Stimulated activated CD8-positive, alpha-beta memory T cell treated with anti-CD3 and anti-CD28 coated beads, Interleukin-15, amount 100 ng/mL, for 24 hours (primary cell): ENCODE results near the gene CYS1.
"Not testable (repeated sequence)": the region's sequence is repeated elsewhere in the genome, so short reads cannot be mapped to it uniquely, and the experiment has no call there.

Experiments
- DNase-seq: peaks from one replicate; pipeline ENCODE4 v3.0.0-alpha.2; 2020; ENCODE audit warnings: low read depth

The CYS1 gene

DNA sequence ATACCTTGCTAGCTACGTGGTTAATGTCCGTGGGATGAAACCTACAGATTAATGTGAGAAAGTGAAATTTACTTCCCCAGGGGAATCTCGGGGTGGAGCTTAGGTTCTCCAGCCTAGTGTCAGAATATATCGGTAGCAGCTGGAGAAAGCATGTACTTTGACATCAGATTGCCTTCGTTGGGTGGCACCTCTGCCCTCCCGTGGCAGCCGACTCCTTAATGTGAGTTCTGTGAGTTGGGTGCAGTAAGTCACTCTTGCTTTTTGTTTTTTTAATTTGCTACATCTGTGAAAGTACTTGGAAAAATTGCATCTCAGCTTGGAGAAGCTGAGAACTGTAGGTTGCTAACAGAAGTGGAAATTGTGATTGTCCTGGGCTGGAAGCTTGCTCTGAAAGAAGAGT is 33.3 kb downstream of the CYS1 start:
- DNase-seq, result no peak

DNA sequence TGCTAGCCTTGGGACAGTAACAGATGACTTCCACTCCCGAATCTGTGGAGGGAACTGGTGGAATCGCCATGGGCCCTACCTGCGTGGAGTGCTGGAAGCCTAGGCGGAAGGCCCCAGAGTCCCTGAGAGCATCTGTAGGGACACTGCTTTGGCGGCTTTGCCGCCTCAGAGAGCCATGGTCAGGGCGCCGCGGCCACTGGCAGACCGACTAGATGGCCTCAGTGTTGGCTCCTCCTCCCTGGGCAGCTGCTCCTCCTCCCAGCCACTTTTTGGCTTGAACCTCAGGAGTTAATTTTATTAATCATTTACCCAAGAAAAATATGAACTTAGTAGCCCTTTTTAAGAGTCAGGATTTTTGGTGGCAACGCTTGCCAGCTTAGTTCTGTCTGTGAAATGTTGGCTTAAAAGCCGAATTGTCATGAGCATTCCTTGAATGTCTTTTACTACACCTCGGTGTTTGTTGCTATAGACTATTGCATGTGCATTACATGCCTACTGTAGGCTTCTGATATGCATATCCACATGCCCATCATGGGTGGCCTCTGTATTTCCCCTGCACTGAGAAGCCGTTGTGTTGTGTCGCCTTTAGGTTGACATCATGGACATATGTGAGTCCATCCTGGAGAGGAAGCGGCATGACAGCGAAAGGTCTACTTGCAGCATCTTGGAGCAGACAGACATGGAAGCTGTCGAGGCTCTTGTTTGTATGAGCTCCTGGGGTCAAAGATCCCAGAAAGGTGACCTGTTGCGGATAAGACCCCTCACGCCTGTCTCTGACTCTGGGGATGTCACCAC is 34.5 kb downstream of the CYS1 start:
- DNase-seq, result no peak

DNA sequence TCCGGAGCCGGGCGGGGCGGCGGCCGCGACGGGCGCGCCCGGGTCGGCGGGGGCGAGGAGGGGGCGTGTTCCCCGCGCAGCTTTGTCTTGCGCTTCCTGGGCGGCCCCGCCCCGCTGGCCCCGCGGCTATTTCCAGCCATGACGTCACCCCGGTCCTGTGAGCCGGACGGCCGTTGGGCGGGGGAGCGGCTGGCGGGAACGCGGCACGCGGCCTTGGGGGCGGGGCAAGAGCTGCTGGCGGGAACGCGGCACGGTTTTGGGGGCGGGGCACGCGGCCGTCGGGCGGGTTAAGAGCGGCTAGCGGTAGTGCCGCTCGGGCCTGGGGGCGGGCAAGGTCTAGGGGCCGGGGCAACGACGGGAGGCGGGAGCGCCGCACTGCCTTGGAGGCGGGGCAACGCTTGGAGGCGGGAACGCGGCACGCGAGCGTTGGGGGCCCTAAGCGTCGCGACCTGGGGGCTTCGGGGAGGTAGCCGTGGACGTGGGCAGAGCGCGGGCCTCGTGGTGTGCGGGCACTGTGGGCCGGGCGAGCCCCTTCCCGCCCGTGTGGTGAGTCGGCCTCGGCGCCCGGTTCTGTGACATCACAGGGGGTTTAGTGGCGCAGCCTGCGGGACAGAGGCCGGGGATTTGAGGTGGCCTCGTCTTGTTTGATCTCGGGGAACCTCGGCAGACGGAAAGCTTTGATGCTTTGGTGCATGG is 36.2 kb downstream of the CYS1 start:
- DNase-seq, result peak; percentile 96

DNA sequence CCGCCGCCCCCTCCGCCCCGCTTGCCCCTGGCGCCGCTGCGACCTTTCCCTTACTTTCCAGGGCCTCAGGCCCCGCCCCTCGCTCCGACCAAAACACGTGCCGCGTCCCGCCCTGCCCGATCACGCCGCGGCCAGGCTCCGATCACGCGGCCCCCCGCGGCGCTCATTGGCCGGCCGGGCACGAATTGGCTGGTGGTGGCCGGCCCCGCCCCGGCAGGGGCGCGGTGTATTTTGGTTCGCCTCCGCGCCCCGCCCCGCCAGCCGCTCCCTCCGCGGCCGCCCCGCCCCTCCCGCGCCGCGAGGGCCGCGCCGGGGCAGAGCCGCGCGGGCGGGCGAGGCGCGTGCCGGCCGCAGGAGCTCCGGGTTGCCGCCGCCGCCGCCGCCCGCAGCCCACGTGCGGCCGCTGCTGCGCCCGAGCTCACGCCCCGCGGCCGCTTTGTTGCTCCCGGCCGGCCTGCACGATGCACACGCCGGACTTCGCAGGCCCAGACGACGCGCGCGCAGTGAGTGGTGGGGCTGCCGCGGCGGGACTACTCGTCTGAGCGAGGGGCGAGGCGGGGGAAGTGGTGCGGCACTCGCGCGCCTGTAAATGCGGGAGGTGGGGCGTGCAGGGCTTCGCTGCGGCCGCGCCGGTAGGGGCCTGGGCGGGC is 36.8 kb downstream of the CYS1 start, which contains the start of gene KLF11:
Gene KLF11, plus strand, starts transcription at position 295 of the 650 bp plus-strand sequence. Its CDS starts 167 bp downstream, at position 462.
- peak; percentile 57 for DNase-seq

DNA sequence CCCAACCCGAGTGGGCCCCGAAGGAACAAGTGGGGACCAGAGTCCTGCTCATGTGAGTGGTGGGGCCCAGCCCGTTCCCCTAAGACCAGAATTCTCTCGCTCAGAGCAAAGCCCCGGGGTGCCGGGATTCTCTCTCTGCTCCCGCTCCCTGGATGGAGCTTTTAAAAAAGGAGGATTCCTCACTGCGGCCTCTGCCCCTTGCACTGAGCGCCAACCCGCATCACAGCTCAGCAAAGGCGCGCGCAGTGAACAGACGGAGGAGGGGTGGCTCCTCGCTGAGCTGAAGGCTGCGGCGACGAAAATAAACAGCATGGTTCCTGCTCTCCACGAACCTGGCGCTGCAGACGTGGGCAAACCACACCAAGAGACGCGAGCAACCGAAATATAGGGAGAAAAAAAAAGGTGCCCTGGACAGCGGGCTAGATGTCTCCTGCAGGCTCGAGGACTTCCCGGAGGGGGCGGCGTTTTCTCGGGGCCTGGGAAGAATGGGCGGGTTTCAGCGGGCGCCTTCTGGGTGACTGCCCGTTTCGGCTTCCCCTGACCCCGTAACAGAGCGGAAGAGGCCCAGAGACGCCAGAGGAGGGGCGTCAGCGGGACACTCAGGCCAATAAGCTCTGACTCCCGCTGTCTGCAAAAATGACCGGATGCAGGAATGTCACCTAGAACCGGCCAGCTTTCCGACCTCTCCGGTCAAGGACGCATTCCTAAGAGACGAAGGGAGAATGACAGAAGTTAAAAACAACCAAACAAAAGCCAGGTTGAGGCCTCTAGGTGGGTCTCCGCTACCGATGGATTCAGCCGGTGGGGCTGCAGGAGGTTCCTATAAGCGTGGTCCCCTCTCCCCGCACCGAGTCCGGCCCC is 37.7 kb downstream of the CYS1 start:
- DNase-seq, result no peak

DNA sequence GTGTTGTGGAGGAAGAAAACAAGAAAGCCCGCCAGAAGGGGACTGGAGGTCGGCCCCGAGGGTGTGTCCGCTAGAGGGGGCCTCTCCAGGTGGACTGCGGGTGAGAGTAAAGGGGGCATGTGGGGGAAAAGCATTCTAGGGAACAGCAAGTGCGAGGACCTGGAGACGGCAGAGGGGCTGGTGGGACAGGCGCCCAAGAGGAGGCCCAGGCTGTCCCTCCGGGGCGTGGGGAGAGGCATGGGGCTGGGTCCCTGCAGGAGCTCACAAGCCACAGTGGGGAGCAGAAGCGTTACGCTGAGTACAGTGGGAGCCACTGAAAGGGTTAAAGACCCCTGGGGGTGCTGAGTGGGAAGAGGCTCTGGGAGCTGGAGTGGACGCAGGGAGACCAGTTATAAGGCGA is 38.5 kb downstream of the CYS1 start:
- no peak for DNase-seq

DNA sequence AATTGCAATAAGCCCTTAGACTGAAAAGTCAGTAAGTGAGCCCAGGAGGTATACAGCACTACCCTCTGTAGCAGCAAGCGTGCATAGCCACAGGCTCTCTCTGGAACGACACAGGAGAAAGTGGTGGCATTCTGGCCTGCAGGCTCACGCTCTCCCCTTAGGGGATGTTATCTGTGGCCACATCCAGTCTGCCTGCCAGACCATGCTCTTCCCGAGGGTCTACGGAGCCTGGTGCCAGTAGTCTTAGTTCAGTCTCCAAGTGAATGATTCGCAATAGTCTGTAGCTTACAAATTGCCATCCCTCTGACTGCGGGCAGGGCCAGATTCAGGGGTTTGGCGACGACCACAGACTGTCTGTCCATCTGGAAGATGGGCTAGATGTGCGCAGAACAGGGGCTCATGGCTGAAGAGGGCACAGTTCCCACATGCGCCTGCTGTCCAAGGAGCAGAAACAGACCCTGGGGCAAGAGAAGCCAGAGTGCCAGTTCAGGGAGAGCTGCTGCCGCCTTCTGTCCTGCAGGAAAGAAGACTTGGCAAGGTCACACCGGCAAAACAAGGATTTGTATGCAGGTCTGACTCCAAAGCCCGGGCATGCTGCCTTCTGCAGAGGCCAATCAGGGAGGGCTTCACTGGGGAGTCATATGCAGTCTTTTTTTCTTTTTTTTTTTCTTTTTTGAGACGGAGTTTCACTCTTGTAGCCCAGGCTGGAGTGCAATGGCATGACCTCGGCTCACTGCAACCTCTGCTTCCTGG is 40.4 kb downstream of the CYS1 start:
- DNase-seq, result no peak

DNA sequence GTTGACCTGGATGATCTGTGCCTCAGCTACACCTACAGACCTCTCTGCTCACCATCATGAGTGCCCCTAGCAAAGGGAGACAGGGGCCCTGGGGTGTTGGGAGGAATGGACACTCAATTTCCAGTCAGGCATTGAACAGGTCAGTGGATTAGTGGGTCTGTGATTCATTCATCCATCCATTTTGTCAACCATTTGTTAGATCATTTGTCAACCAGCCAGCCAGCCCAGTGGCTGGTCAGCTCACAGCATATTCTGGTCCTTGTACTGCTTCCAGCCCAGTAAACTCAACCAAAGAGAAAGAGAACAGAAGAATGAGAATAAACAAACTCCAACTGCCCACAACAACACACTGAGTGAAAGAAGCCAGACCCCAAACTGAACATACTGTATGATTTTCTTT is 41.5 kb downstream of the CYS1 start:
- DNase-seq, result no peak

DNA sequence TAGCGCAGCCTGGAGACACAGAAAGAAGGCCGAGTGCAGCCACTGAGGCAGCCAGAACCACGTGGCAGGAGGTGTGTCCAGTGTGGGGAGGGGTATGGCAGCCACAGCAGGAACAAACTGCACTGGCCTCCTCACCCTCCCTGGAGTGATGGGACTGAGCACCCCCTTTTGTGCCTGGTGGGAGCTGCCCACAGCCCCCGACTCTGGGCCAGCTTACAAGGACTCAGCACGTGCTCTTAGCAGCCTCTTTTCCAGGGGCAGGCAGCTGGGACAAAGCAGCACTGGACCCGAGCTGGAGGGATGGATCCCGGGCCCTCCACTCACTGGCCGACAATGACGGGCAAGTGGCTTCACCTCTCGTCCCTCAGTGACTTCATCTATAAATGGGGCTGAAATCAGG is 42.1 kb downstream of the CYS1 start:
- no peak for DNase-seq

DNA sequence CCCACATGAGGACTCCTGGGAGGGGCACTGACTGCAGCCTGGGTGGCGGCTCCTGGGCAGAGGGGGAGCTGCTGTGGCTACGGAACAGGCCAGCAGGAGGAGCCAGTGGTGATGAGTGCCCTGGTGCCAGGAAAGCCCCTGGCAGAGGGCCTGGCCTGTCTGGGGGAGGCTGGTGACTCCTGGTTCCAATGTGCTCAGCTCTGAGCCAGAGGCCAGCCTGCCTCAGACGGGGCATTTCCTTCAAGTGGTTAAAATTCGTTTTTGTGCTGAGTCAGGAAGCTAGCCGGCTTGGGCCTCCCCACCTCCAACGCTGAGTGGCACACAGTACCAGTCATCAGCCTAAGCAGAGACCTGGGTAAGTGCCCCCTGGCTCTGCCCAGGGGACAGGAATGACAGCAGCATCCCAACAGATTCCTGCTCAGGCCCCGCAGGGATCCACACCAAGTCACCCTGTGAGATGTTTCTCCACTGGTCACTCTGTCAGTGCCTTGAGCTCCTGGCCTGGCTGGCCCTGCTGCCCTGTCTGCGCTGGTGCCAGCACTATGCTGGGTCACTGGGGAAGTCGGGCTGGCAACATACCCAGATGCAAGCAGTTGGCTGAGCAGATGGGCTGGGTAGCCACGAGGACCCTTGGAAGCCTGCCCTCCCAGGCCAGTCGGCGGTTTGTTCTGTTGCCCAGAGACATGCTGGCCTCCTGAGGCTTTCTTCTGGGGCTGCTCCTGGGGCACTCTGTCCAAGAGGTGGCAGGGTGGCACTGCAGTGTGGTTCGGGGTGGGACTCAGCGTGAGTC is 43.9 kb downstream of the CYS1 start:
- no peak for DNase-seq

DNA sequence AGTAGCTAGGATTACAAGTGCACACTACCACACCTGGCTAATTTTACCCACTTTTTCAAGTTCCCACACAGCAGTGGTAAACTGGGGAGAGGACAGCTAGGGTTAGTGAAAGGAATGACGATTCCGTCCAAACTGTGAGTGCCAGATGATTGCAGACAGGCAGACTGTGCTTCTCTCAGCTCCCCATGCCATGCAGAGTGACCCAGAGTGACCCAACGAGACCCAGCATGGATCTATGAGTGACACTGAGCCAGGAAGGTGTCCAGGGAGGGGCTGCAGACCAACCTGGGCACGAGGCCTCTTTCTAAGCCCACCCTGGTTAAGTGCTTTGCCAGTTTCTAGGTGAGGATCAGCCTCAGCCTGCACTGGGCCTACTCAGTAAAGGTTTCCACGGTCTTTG is 44.6 kb downstream of the CYS1 start:
- no peak for DNase-seq

DNA sequence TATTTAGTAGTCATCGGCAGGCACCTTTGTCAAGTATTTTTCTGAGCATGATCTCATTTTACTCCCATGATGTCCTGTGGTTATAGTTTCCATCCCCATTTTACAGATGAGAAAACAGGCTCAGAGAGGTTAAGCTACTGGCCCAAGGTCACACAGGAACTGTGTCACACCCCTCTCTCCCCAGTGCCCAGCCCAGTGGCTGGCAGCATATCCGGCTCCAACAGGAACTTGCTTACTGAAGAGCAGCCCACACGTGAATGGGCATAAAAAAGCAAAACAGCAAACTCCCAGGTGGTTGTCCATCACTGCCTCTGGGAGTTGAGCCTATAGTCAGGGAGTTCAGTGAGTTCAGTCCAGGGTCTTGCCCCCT is 45.2 kb downstream of the CYS1 start:
- DNase-seq, result no peak

DNA sequence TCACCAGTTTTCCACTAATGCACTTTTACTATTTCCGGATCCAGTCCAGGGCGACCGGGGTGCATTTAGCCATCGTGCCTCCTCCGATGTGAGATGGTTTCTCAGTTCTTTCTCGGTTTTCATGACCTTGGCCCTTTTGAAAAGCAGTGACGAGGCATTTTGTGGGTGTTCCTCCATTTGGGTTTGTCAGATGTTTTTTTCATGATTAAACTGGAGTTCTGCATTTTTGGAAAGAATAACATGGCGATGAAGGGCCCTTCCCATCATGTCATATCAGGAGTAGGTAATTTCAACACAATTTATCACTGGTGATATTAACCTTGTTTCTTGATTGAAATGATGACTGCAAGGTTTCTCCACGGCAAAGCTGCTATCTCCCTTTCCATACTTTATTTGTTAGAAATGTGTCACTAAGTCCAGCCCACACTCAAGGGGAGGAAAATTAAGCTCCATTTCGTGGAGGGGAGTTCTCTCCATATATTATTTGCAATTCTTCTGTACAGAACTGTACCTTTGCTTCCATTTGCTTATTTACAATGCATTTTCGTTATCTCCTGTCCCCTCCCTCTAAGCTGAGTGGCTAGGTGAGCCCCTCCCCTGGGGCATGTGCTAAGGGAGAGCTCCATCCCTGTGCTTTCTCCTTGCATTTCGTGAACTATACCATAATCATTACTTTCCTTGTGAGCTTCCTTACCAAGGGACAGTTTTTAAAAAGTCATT is 45.7 kb downstream of the CYS1 start:
- no peak for DNase-seq

DNA sequence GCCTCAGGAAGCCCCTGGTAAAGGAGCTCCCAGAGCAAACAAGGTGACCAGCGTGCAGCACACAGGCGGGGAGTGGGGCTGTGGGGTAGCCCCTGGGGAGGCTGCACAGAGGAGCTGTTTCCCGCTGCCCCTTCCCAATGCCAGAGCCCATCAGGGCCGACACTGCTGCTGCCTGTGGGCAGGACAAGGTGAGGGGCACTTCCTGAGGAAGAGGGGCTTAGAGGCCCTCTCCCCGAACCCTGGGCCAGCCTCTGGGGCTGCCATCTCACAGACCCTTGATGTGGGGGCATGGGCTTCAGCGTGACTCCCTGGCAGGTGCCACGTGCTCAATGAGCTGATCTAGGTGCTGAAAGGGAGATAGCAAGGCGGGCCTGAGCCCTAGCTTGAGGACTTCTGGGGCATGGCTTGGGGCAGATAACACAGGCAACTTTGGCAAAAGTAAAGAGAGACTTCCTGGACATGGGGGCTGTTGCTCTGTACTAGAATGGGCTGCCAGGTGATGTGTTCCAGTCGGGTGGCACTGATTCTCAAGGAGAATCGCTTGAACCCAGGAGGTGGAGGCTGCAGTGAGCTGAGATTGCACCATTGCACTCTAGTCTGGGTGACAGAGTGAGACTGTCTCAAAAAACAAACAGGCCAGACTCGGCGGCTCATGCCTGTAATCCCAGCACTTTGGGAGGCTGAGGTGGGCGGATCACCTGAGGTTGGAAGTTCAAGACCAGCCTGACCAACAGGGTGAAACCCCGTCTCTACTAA is 46.8 kb downstream of the CYS1 start:
- no peak for DNase-seq

DNA sequence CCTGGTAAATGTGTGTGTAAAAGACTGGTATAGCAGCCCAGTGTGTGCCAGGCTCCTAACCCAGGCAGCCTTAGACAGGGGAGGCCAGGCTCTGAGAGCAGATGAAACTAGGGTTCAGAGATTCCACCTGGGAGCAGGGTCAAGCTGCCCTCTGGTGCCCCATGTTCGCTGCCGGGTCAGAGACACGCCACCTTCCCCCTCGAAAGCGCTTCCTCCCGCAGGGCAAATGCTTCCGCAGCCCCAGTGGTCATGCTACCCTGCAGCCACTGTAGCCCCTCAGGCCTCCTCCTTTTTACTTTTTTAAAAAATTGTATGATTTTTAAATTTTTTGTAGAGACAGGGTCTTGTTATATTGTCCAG is 47.5 kb downstream of the CYS1 start:
- DNase-seq, result no peak

DNA sequence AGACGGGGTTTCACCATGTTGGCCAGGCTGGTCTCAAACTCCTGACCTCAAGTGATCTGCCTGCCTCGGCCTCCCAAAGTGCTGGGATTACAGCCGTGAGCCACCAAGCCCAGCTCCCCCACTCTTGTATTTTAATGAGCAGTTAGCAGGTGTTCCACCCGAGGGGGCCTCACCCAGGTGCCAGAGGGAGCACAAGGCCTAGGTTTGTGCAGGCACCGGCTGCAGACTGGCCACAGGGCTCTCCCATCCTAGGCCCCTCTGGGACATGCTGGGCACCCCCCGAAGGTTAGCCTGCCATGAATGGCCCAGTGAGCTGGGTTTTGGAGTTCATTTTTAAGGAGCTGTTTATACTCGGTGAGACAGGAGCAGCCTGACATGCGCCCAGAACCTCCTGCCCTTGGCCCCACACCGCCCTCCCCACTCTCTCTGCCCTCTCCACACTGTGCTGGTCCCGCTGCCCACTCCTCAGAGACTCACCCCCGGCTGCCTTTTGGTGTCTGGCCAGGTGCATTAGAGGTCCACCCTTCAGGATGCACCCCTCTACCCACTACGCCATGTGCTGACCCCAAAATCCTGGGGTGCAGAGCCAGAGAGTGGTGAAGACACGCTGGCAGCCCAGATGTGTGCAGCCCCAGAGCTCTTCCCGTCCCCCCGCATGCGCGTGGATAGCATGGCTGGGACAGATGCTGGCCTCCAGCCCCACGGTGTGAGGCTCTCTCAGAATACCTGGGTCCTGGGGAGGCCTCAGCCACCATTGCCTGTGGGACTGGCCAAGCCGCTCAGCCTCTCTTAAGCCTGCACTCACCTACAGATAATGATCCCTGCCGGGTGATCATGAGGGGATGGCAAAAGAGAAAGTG is 48.1 kb downstream of the CYS1 start:
- DNase-seq, result no peak

DNA sequence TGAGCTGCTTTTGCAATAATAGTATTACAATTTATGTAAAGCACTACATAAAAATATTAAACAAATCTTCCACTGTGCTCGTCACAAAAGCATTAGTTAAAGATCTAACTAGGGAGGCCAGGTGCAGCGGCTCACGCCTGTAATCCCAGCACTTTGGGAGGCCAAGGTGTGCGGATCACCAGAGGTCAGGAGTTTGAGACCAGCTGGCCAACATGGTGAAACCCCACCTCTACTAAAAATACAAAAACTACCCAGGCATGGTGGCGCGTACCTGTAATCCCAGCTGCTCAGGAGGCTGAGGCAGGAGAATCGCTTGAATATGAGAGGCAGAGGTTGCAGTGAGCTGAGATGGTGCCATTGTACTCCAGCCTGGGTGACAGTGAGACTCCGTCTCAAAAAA is 49.4 kb downstream of the CYS1 start:
- not testable (repeated sequence) for DNase-seq

DNA sequence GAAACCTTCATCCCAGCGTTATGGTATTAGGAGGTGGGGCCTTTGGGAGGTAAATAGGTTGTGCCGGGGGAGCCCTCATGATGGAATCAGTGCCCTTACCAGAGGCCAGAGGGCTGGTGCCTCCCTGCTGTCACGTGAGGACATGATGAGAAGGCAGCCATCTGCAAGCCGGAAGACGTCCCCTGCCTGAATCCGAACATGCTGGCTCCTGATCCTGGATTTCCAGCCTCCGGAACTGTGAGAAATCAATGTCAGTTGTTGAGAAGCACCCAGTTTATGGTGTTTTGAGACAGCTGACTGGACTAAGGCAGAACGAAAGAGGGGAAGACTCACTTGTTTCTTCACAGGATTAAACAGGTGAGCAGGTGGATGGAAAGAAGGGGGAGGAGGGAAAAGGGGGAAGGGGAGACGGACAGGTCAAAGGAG is 49.9 kb downstream of the CYS1 start:
- DNase-seq, result no peak
